ENCODE results near the gene CNPY1. TPM values are rescaled to one million over a fixed set of nuclear protein-coding genes. Genes with fewer than 3 reads are reported as not detected.

CNPY1 gene
- polyA plus RNA-seq, 1 donor from 2014 or later: 0.36 TPM

- no peaks in the 10 kb centered on the region for H3K79me2 ChIP-seq (replicated peaks; ENCODE audit: insufficient read depth, low read length)
- H3K9me2 ChIP-seq (ENCODE audit: insufficient read depth, low read length): no peaks in the 10 kb centered on the region
- H3F3A ChIP-seq (ENCODE audit: insufficient read depth, low read length, poor library complexity, severe bottlenecking): no peaks in the 10 kb centered on the region
- TF ChIP-seq, protein P1, sequence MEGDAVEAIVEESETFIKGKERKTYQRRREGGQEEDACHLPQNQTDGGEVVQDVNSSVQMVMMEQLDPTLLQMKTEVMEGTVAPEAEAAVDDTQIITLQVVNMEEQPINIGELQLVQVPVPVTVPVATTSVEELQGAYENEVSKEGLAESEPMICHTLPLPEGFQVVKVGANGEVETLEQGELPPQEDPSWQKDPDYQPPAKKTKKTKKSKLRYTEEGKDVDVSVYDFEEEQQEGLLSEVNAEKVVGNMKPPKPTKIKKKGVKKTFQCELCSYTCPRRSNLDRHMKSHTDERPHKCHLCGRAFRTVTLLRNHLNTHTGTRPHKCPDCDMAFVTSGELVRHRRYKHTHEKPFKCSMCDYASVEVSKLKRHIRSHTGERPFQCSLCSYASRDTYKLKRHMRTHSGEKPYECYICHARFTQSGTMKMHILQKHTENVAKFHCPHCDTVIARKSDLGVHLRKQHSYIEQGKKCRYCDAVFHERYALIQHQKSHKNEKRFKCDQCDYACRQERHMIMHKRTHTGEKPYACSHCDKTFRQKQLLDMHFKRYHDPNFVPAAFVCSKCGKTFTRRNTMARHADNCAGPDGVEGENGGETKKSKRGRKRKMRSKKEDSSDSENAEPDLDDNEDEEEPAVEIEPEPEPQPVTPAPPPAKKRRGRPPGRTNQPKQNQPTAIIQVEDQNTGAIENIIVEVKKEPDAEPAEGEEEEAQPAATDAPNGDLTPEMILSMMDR (IDR thresholded peaks at IDR 0.05; ENCODE audit: poor library complexity, severe bottlenecking): no peak
- TF ChIP-seq POLR2AphosphoS5 (IDR thresholded peaks at IDR 0.05): no peak
- TF ChIP-seq RAD21 (conservative IDR thresholded peaks at IDR 0.05): no peak
- TF ChIP-seq EZH2 (IDR thresholded peaks at IDR 0.05; ENCODE audit: borderline replicate concordance, insufficient read depth, low read length, poor library complexity, severe bottlenecking): no peak
- no peak for TF ChIP-seq REST (IDR thresholded peaks at IDR 0.05; ENCODE audit: borderline replicate concordance)
- TF ChIP-seq EP300 (conservative IDR thresholded peaks at IDR 0.05; ENCODE audit: poor library complexity, severe bottlenecking): no peak
- TF ChIP-seq MXI1 (conservative IDR thresholded peaks at IDR 0.05; ENCODE audit: poor library complexity, severe bottlenecking): no peak
- TF ChIP-seq TAF1 (IDR thresholded peaks at IDR 0.05; ENCODE audit: low read depth): no peak
- TF ChIP-seq SMC3 (conservative IDR thresholded peaks at IDR 0.05; ENCODE audit: poor library complexity): no peak
- H3K36me3 ChIP-seq (ENCODE audit: insufficient read depth, low read length): no peaks in the 10 kb centered on the region
- H3K4me2 ChIP-seq (ENCODE audit: low read length): no peak overlapping the region
- no peak overlapping the region for H3K4me3 ChIP-seq (ENCODE audit: low read length)
- peaks cover 57% of the 10 kb centered on the region for H3K27me3 ChIP-seq (ENCODE audit: insufficient read depth, low read depth, low read length)
- H3K9ac ChIP-seq (ENCODE audit: low read length): no peak overlapping the region
- H3K27ac ChIP-seq (ENCODE audit: low read length): no peak overlapping the region
- no peaks in the 10 kb centered on the region for H3K9me3 ChIP-seq (ENCODE audit: low read length)
- H2AFZ ChIP-seq (ENCODE audit: low read depth, low read length): no peak overlapping the region
- H4K20me1 ChIP-seq (ENCODE audit: insufficient read depth): no peaks in the 10 kb centered on the region
Measured at GRCh38 chr7:155534691-155535090, 11.7 kb downstream of the CNPY1 start.

GRCh38 chr7:155533827-155534690, 12.3 kb downstream of the CNPY1 start:
- no peaks in the 10 kb centered on the region for H4K20me1 ChIP-seq (ENCODE audit: insufficient read depth)
- no peaks in the 10 kb centered on the region for H3K79me2 ChIP-seq (replicated peaks; ENCODE audit: insufficient read depth, low read length)
- no peaks in the 10 kb centered on the region for H3K36me3 ChIP-seq (ENCODE audit: insufficient read depth, low read length)
- H3K9me2 ChIP-seq (ENCODE audit: insufficient read depth, low read length): no peaks in the 10 kb centered on the region
- H3F3A ChIP-seq (ENCODE audit: insufficient read depth, low read length, poor library complexity, severe bottlenecking): no peaks in the 10 kb centered on the region
- TF ChIP-seq, protein P1 (IDR thresholded peaks at IDR 0.05; ENCODE audit: poor library complexity, severe bottlenecking): peak; percentile 56
- peak; percentile 27 for TF ChIP-seq RAD21 (conservative IDR thresholded peaks at IDR 0.05)
- TF ChIP-seq EP300 (conservative IDR thresholded peaks at IDR 0.05; ENCODE audit: poor library complexity, severe bottlenecking): no peak
- no peak overlapping the region for H3K27ac ChIP-seq (ENCODE audit: low read length)
- H3K9ac ChIP-seq (ENCODE audit: low read length): no peak overlapping the region
- H2AFZ ChIP-seq (ENCODE audit: low read depth, low read length): no peak overlapping the region
- peak overlapping the region; percentile 63 for H3K4me3 ChIP-seq (ENCODE audit: low read length)
- H3K9me3 ChIP-seq (ENCODE audit: low read length): no peaks in the 10 kb centered on the region
- H3K4me2 ChIP-seq (ENCODE audit: low read length): no peak overlapping the region
- H3K27me3 ChIP-seq (ENCODE audit: insufficient read depth, low read depth, low read length): peaks cover 57% of the 10 kb centered on the region
